Kidney capillary endothelial cell (primary cell): ENCODE measurements around the gene DIAPH1.

ENCODE experiments used
- DNase-seq: peaks from one replicate; pipeline ENCODE4 v3.0.0-alpha.2; 2018; ENCODE audit warnings: low spot score

DIAPH1 gene

DNA sequence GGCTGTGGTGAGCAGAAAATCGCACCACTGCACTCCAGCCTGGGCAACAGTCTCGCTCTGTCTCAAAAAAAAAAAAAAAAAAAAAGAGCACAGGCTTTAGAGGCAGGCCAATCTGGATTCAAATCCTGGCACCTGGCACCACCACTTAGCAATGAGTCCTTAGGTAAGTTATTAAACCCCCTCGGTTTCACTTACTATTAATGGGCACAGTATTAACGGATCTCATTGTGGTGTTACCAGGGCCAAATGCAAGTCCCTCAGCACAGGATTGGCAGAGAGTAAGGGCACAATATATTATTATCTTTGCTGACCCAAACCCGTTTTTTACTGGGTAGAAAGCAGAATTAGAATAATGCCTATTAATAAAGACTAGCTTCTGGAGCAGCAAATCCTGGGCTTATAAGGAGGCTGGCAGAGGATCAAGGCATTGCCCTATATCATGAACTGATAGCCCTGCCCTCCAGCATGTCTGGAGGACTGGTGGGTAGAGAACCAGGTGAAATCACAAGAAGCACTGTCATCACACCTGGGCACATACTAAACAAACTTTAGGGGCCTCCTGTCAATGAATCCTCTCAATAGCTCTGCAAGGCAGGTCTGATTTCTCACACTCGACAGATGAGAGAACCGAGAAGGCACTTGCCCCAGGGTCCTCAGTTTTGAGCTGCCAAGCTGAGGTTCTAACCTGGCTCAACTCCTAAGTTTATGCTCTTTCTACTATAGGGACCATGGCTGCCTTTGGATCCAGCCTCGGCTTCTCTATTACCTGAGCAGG lies 112.2 kb downstream of the DIAPH1 start:
- no peak for DNase-seq

DNA sequence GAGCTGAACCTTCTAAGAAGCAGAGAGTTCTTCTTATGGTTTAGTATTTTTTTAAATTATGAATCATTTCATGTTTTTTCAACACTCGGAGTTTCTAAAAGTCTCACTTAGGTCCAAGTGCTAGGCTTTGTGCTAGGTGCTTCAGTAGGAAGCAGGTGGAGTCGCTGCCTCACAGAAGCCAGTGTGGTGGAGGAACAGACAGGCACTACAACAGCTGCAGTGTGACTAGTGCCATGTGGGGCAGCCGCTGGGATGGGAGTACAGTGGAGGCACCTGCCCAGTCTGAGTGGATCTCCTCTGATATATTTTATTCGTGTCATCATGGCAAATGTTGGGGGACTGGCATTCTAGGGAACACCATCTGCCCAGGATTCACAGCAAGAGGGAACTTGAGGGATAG lies 114.6 kb downstream of the DIAPH1 start:
- no peak for DNase-seq

DNA sequence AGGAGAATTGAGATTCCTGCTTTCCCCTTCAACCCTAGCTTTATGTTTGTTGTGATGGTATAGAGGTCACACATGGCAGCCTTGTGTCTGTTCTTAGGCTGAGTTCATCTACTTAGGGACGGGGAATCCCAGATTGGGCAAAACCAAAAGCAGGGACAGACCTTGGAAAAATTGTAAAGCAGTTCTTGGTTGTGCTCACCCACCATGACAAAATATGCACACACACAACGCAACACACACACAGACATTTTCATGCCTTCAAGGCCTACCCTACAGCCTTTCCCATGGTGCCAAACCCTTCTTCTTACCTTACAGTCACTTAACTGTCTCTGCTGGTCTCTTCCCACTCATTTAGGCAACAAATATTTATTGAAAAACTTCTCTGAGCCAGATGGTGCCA lies 115.1 kb downstream of the DIAPH1 start:
- no peak for DNase-seq

DNA sequence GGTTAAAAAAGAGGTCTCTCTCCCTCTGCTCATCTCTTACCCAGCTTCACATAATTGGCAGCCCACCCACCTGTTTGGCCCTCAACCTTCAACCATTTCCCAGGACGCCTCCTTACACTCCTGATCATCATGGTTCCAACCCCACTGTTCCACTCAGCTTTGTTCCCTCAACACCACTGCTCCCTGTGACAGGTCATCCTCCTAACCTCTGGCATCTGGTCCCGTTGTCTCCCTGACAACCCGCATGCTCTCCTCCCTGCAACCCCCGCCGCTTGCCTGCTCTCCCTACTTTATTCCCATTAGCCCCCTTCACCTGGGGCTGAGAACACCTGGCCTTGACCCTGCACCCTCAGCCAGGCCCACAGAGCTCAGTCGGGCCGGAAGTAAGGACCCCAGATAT lies 117.0 kb downstream of the DIAPH1 start:
- no peak for DNase-seq

DNA sequence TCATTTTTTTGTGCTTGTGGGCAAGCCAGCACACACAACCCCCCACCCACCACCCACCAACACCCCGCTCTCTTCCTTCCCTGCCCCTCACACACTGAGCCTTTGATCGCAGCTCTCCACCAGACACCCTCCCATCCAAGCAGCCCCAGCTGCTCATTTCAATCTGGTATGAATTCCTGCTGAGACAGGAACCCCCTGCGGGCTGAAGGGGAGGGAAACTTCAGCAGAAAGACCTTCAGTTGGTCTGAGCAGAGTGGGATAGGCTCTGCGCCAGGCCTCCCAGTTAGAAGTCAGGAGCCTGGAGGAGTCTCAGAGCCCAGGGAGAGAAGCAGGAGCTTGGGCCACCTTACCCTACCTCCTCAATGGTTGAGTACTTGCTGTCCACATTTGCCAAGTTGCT lies 122.8 kb downstream of the DIAPH1 start:
- DNase-seq, result no peak

DNA sequence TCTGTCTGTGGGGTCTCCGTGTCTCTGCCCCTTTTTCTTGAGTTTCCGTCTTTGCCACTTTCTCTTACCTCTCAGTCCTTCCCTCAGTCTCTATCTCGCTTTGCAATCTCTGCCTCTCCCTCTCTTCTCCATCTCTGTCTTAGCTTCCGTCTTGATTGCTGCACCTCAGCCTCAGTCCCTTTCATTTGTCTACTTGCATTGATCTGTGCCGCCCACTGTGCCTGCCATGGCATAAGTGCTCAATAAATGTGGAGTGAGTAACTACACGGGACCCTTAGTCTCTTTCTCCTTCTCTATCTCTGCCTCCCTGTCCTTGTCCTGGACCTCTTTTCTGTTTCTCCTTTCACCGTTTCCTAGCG lies 123.4 kb downstream of the DIAPH1 start:
- DNase-seq, result no peak

DNA sequence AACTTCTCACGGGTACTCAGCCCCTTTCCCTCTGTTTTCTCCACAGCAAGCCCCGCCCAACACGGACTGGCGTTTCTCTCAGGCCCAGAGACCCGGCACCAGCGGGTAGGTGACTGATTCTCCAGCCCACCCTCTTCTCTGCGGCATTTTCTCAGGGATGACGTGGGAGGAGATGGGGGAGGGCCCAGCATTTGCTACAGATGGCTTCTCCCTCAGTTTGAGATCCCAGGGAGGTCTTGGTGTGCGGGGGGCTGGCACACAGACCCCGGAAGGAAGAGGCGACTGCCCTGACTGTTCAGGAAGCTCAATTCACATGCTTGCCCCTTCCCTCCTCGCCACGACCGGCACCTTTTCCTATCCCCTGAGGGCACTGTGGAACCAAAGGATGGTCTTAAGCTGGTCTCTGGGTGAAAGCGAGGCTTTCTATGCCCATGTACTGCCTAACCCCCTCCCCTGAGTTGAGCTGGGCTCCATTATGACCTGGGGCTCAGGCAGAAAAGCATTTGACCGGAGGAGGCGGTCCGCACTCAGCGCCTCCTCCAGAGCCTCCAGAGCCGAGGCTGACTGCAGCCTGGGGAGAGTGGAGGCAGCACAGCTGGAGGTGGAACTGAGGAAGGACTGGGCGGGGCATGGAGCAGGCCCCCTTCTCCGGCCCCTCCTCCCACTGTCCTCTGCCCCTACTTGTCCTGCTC lies 123.9 kb downstream of the DIAPH1 start:
- DNase-seq, result no peak

DNA sequence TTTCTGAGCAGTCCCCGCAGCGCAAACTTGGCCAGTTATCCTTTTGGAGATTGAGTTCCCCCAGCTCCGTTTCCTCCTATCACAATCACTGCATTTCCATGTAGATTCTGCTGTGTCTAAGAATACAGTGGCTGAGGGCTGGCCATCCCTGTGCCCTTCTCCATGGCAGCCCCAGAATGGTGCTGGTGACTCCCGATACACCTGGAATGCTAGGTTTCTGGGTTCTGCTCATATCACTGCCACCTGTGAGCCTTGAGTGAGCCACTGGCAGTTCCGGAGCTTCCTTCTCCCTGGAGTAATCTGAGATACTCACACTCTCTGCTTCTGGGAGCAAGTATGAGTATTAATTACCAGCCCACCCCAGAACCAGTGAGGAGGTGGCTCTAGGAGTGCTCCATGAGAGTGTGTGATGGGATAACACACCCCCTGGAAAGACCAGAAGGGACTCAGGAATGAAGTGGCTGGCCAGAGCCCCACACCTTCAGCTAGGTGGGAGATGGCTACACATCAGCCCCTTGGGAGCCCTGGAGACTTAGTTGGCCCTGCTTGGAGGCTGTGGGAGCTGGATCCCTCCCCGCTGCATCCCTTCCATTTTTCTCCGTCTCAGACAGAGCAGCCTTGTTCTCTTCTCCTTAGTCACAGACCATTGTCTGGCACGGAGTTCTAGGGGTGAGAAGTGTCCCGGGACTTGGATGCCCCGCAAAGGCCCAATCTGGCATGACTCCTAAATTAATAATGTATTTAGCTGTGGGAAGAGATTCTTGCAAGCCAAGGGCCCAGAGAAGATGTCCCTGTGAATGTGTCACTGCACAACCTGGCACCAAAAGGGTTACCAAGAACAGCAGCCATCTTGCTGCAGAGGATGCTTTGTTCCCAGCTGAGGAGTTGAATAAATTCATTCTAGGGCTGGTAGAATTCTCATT lies 125.0 kb downstream of the DIAPH1 start:
- DNase-seq, result no peak

DNA sequence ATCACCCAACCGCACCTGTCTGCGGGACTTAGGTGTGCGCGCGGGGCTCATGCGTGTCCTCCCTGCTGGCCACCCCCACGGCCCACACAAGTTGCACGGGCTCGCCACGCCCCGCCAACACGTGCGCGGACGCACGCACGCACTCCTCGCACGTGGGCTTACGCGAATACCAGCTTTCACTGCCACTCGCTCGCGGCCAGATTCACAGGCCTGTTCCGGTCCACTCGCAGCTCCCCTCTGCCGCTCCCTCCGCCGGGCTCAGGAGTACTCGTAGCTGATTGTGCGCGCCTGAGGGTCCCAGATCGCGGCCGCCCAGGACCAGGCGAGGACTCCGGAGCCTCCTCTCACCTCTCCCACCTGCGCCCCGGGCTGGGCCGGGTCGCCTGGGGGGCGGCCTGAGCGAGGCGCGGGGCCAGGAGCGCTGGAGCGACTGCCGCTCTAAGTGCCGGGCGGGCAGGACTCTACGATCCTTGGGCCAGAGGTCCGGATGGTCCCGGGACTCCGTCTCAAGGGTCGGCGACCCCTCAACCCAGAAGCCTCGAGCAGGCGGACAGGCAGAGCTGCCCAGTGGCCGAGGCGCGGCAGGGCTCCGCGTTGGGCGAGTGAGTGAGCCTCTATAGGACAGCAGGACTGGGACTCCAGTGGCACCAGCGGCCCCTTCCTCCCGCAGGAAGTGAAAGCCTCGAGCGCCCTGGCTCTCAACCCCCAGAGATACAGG lies 126.5 kb downstream of the DIAPH1 start:
- no peak for DNase-seq

DNA sequence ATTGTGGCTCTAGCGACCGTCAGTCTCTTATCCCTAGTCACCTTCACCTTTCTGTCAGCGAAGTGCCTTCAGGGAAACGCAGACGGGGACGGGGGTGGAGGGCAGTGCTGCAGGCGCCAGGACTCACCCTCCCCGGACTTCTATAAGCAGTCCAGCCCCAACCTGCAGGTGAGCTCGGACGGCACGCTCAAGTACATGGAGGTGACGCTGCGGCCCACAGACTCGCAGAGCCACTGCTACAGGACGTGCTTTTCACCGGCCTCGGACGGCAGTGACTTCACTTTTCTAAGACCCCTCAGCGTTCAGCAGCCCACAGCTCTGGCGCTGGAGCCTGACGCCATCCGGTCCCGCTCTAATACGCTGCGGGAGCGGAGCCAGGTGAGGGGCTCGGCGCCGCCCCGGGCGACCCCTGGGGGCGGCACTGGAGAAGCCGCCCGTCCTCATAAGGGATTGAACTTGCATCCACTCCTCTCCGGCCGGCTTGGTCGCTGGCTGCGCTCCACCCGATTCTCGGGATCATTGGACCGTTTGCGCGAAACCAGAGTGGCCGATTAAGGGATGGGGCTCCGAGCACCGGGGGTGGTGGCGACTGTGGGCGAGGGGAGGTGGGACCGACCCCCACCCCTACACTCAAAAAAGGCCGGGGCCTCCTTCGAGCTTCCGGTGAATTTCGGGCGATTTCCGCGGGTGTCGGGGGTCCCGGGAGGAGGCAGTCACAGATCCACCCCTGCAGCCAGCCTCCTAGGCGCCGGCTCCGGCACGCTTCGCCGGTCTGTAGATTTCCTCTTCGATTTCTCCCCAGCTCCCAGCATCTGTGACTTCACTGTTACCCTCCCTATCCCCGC lies 127.3 kb downstream of the DIAPH1 start:
- DNase-seq, result no peak

DNA sequence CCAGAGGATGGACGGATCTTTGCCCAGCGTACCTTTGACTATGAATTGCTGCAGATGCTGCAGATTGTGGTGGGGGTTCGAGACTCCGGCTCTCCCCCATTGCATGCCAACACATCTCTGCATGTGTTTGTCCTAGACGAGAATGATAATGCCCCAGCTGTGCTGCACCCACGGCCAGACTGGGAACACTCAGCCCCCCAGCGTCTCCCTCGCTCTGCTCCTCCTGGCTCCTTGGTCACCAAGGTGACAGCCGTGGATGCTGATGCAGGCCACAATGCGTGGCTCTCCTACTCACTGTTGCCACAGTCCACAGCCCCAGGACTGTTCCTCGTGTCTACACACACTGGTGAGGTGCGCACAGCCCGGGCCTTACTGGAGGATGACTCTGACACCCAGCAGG lies 128.0 kb downstream of the DIAPH1 start:
- DNase-seq, result no peak

DNA sequence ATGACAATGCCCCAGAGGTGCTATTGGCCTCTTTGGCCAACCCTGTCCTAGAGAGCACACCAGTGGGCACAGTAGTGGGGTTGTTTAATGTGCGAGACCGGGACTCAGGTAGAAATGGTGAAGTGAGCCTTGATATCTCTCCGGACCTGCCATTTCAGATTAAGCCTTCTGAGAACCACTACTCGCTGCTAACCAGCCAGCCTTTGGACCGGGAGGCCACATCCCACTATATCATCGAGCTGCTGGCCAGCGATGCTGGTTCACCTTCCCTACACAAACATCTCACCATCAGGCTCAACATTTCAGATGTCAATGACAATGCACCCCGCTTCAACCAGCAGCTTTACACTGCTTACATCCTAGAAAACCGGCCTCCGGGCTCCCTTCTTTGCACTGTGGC lies 128.5 kb downstream of the DIAPH1 start:
- no peak for DNase-seq

DNA sequence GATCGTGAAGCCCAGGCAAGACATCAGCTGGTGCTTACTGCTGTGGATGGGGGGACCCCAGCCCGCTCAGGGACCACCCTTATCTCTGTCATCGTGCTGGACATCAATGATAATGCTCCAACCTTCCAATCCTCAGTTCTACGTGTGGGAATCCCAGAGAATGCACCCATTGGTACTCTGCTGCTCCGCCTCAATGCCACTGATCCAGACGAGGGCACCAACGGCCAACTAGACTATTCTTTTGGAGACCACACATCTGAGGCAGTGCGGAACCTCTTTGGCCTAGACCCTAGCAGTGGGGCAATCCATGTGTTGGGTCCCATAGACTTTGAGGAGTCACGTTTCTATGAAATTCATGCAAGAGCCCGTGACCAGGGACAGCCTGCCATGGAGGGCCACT lies 129.0 kb downstream of the DIAPH1 start:
- no peak for DNase-seq

DNA sequence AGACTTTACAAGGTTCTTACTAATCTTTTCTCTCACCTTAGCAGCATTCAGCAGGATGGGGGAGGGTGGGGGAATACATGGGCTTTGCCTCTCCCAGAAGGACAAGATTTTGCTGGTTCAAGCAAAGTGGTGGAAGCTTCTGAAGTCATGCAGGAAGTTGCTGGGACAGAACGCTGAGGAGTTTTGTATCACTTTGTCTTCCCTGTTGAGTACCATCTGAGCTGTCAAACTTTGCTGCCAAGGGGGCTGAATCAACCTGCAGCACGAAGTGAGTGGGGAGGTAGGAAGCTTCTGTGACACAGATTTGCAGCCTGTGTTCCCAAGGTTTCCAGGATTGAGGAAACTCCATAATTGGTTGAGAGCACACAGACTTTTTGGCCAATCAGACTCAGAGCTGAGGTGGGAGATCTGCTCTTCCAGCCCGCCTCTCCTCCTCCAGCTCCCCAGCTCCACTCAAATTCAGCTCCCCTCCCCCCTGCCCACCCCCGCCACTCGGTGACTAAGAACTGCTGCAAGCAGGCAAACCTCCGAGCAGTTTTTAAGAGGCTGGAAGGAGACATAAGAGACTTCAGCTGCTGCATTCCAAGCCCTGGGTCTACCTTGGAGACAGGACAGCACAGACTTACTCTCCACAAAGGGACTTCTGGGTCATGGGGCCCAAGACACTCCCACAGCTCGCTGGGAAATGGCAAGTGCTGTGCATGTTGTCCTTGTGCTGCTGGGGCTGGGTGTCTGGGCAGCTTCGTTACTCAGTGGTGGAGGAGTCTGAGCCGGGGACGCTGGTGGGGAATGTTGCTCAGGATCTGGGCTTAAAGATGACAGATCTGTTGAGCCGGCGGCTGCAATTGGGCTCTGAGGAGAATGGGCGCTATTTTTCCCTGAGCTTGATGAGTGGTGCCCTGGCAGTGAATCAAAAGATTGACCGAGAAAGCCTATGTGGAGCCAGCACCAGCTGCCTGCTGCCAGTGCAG lies 129.9 kb downstream of the DIAPH1 start, which contains the start of gene PCDHGC5:
PCDHGC5 (plus strand) TSS at position 491 of the 971 bp plus-strand sequence; CDS start at position 651, 160 bp downstream.
- DNase-seq, result peak; percentile 34

DNA sequence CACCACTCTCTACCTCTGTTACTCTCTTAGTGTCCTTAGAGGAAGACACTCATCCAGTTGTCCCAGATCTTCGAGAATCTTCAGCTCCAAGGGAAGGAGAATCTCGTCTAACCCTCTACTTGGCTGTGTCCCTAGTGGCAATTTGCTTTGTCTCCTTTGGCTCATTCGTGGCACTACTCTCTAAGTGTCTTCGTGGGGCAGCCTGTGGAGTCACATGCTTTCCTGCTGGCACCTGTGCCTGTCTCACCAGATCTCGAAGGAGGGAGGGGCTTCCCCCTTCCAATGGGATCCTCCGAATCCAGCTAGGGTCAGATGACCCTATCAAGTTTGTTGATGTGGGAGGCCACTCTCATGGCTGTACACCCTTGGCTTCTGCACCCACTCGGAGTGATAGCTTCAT lies 131.7 kb downstream of the DIAPH1 start:
- DNase-seq, result no peak

DNA sequence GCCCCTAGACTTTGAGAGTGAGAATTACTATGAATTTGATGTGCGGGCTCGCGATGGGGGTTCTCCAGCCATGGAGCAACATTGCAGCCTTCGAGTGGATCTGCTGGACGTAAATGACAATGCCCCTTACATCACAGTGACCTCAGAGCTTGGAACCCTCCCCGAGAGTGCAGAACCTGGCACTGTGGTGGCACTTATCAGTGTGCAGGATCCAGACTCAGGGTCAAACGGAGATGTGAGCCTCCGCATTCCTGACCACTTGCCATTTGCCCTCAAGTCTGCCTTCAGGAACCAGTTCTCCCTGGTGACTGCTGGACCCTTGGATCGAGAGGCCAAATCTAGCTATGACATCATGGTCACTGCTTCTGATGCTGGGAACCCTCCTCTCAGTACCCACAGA lies 132.7 kb downstream of the DIAPH1 start:
- no peak for DNase-seq

DNA sequence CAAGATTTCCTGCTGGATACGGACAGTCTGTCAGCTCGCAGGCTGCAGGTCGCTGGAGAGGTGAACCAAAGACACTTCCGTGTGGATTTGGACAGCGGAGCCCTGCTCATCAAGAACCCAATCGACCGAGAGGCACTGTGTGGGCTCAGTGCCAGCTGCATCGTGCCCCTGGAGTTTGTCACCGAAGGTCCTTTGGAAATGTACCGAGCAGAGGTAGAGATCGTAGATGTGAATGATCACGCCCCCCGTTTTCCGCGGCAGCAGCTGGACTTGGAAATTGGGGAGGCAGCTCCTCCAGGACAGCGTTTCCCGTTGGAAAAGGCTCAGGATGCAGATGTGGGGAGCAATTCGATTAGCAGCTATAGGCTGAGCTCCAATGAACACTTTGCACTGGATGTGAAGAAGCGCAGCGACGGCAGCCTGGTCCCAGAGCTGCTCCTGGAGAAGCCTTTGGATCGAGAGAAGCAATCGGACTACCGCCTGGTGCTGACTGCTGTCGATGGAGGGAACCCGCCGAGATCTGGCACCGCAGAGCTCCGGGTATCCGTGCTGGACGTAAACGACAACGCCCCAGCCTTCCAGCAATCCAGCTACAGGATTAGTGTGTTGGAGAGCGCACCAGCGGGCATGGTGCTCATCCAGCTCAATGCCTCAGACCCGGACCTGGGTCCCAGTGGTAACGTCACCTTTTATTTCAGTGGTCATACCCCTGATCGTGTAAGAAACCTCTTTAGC lies 133.3 kb downstream of the DIAPH1 start:
- DNase-seq, result no peak

DNA sequence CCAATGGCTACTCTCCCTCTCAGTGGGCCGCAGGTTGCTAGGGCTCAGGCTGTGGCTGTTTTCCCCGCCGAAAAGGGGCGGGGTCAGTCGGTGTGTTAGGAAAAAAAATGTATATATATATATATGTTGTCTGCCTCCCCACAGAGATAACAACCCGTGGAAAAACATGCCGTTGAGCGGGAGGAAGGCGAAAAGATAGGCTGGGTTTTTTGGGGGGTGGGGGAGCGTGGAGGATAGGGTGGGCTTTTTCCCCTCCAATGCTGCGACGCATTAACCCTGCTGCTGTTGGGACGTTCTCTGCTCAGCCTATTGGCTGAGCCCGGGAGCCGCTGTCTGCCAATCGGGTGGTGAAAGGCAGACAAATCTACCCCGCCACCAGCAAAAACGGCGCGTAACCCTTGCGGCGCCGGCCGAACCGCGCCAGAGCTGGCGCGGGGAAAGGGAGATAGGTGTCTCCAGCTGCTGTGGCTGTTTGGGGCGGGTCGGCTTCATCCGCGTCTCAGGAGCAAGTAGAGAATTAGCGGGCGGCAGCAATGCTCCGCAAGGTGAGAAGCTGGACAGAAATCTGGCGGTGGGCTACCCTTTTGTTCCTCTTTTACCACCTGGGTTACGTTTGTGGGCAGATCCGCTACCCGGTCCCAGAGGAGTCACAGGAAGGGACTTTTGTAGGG lies 134.0 kb downstream of the DIAPH1 start, which contains the start of gene PCDHGC4:
PCDHGC4 (plus strand) TSS at position 390 of the 671 bp plus-strand sequence; CDS start at position 534, 144 bp downstream.
- no peak for DNase-seq

DNA sequence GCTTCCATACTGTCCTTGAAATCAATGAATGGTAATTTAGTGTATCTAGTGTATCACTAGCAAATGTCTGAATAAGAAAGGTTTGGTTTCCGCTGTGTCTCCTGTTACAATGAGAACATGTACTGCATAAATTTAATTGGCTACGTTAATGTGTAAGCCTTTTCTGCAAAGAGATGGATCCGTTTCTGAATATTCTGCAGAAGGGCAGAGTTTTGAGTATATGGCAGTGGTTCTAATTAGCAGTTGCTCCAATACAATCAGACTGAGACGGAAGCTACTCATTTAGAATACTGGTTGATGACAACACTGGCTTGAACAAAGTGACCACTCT lies 134.5 kb downstream of the DIAPH1 start:
- no peak for DNase-seq
